Heart right ventricle (tissue), 16 donors: ENCODE measurements around the gene ATP6V0E1. TPM values are rescaled to one million over a fixed set of nuclear protein-coding genes. Genes with fewer than 3 reads are reported as not detected.

Experiments used
- ATAC-seq, 8 donors: fragments of 200-7000 bp; cut with Tn5 transposase; one replicate each; pipeline ENCODE4 v1.9.1; 2020; ENCODE audit warnings: mild to moderate bottlenecking in 8 of 8, moderate library complexity in 8 of 8, moderate number of reproducible peaks in 1 of 8
- DNase-seq, 2 donors: peaks; one replicate each; pipeline ENCODE4 v3.0.0-alpha.2; 2020
- H3K27ac ChIP-seq, 10 donors: fragments of 200-600 bp; sonication (generic) in 2 of 10; one replicate each; pipeline versions ENCODE4 v1.5.0 to v1.8.0; 2020 to 2022; ENCODE audit warnings: mild to moderate bottlenecking in 3 of 10
- H3K27me3 ChIP-seq, 7 donors: fragments of 200-600 bp; one replicate each; pipeline ENCODE4 v1.8.0; 2021 to 2022; ENCODE audit warnings: mild to moderate bottlenecking in 2 of 7
- H3K36me3 ChIP-seq, 9 donors: fragments of 200-600 bp; sonication (generic) in 1 of 9; one replicate each; pipeline versions ENCODE4 v1.5.0 to v1.8.0; 2020 to 2022; ENCODE audit warnings: mild to moderate bottlenecking in 2 of 9
- H3K4me1 ChIP-seq, 9 donors: fragments of 200-600 bp; sonication (generic) in 1 of 9; one replicate each; pipeline versions ENCODE4 v1.5.0 to v1.8.0; 2020 to 2022; ENCODE audit warnings: mild to moderate bottlenecking in 4 of 9
- H3K4me3 ChIP-seq, 10 donors: fragments of 200-600 bp; sonication (generic) in 2 of 10; one replicate each; pipeline versions ENCODE4 v1.5.0 to v1.8.0; 2020 to 2022; ENCODE audit warnings: mild to moderate bottlenecking in 7 of 10, moderate library complexity in 2 of 10
- H3K9me3 ChIP-seq, 11 donors: fragments of 200-600 bp in 10 of 11; sonication (generic) in 2 of 11; one replicate each; pipeline versions ENCODE4 v1.5.0 to v1.8.0; 2013 to 2022; ENCODE audit warnings: mild to moderate bottlenecking in 2 of 11, control low read depth in 1 of 11, moderate library complexity in 1 of 11
- CTCF ChIP-seq, 9 donors: fragments of 200-600 bp; sonication (generic) in 2 of 9; IDR thresholded peaks; one replicate each; pipeline versions ENCODE4 v1.5.0 to v1.8.0; 2021 to 2022; ENCODE audit warnings: antibody characterized with exemption in 9 of 9, mild to moderate bottlenecking in 5 of 9, moderate library complexity in 1 of 9
- WGBS, 2 donors: extraction: QIAGEN DNeasy Blood & Tissue Kit; methylation state at CpG; one replicate each; pipeline ENCODE4 v1.1.7; 2013; ENCODE audit warnings: inconsistent platforms in 1 of 2; 5-methylcytosine and 5-hydroxymethylcytosine counted together
- intact Hi-C, 10 donors: fragments of 100-400 bp; cut with DNase I; formaldehyde crosslinking; loops; one replicate each; pipeline versions ENCODE4 v1.11.1 to v1.14.2; 2022
- polyA plus RNA-seq, 2 donors: library from polyadenylated mRNA; stranded (reverse); fragments of 200-250 nt; gene quantifications; one replicate each; pipeline ENCODE4 v1.2.3, GENCODE V29; 2013
- total RNA-seq, 10 donors: library from RNA; stranded (reverse); fragmentation: NEBNext Ultra II Directional in 3 of 10; extraction: Animal tissue kit (Norgen Biotek cat#: 25700) in 3 of 10; gene quantifications; one replicate each; pipeline versions ENCODE4 v1.2.1 to v1.2.4, GENCODE V29; 2021 to 2023
- donor health status: Arrhythmogenic right ventricular cardiomyopathy.
- donor health status: ischemic (EF 13 %, LVEDD 7.1; RV severe dilation, severe dysfunction).
- donor health status: healthy with polysubstance abuse.
- donor health status: DM: no; HTN: yes; CAD: no.
- donor health status: DM: no; HTN: no; CAD: no.
- donor health status: ischemic (EF 25% LVEDD 6.9; RV normal size, moderate dysfunction).
- donor health status: ischemic (EF 25% LVEDD 5.7; RV mildly dilated, moderate dysfunction).
- donor health status: healthy.
- donor health status: DM: yes; HTN: yes; CAD: no.
- donor health status: Ischemic cardiomyopathy.
- donor health status: ischemic (EF 35%, LVEDD 5.7; RV mildly dilated, moderate dysfunction).
- donor health status: nonischemic (EF 11% LVEDD 7.7; RV severe dilation, severe dysfunction).
- donor health status: DM: yes; HTN: yes; CAD: no.
- donor health status: PGD.
- donor health status: ischemic (EF 29% LVEDD 5.4; RV normal size, mild dysfunction).
- donor health status: nonischemic (EF 23%, LVEDD 6.1; RV moderate dilation, normal function).

Gene ATP6V0E1
- total and polyA plus RNA-seq, 12 donors: 134 to 271 (median 194) TPM

GRCh38 chr5:173033923-173034322 lies 50.4 kb downstream of the ATP6V0E1 start:
- 81 to 84% methylated on average over 6 of the region's 6 CpGs for WGBS, 2 donors
- peaks cover 9 to 56% (median 34%) of the 10 kb centered on the region in 9 donors for H3K4me1 ChIP-seq
- no peak for TF ChIP-seq CTCF (IDR thresholded peaks at IDR 0.05)

GRCh38 chr5:173035904-173036707 lies 52.5 kb downstream of the ATP6V0E1 start:
- no peak for DNase-seq
- peak overlapping the region in 2 of 10 donors; percentile 22 to 28 for H3K4me3 ChIP-seq
- peaks cover 0 to 23% (median 8%) of the 10 kb centered on the region in 9 donors for H3K36me3 ChIP-seq
- peaks cover 0 to 39% (median 16%) of the 10 kb centered on the region in 9 donors for H3K4me1 ChIP-seq
- H3K9me3 ChIP-seq: no peaks in the 10 kb centered on the region
- TF ChIP-seq CTCF (IDR thresholded peaks at IDR 0.05): no peak
- peak overlapping the region in 9 of 10 donors; percentile 4 to 87 (median 62) for H3K27ac ChIP-seq
- no peaks in the 10 kb centered on the region for H3K27me3 ChIP-seq
- no peak for ATAC-seq
- WGBS, 2 donors: 90 to 91% methylated on average over 24 of the region's 24 CpGs
- intact Hi-C loops: no loop called here

More at GRCh38 chr5:173033923-173034322, 50.4 kb downstream of the ATP6V0E1 start:
- ATAC-seq: no peak
- Histone ChIP-seq H3K36me3 (peaks cover 0 to 23% (median 8%) of the 10 kb centered on the region in 9 donors), H3K4me3 (no peak overlapping the region), H3K27ac (peak overlapping the region in 2 of 10 donors; percentile 8 to 87), H3K27me3 (no peaks in the 10 kb centered on the region), H3K9me3 (no peaks in the 10 kb centered on the region)
- intact Hi-C loops: no loop called here
- no peak for DNase-seq

- 82 to 83% methylated on average over 3 of the region's 3 CpGs for WGBS, 2 donors
- intact Hi-C loops: no loop called here
- Histone ChIP-seq H3K4me1 (peaks cover 0 to 32% (median 16%) of the 10 kb centered on the region in 9 donors), H3K4me3 (no peak overlapping the region), H3K27me3 (no peaks in the 10 kb centered on the region), H3K36me3 (peaks cover 0 to 17% (median 8%) of the 10 kb centered on the region in 9 donors), H3K9me3 (no peaks in the 10 kb centered on the region), H3K27ac (no peak overlapping the region)
- DNase-seq: no peak
- TF ChIP-seq CTCF (IDR thresholded peaks at IDR 0.05): no peak
- no peak for ATAC-seq
Observed at GRCh38 chr5:173039188-173039587, 55.6 kb downstream of the ATP6V0E1 start.

- Histone ChIP-seq H3K4me3 (no peak overlapping the region), H3K4me1 (peaks cover 0 to 26% (median 15%) of the 10 kb centered on the region in 9 donors), H3K9me3 (no peaks in the 10 kb centered on the region), H3K36me3 (peaks cover 0 to 9% (median under 1%) of the 10 kb centered on the region in 9 donors), H3K27me3 (no peaks in the 10 kb centered on the region), H3K27ac (no peak overlapping the region)
- intact Hi-C loops: no loop called here
- WGBS, 2 donors: 95 to 98% methylated on average over 5 of the region's 5 CpGs
- no peak for TF ChIP-seq CTCF (IDR thresholded peaks at IDR 0.05)
- DNase-seq (no peak), ATAC-seq (no peak)
Observed at GRCh38 chr5:173039964-173040363, 56.4 kb downstream of the ATP6V0E1 start.
